Measurements from ENCODE around the gene NFASC.

The NFASC gene

GRCh38 chr1:205062895-205063294 lies 192.2 kb downstream of the NFASC start:
- no peak for DNase-seq (ENCODE audit: low spot score)

- DNase-seq (ENCODE audit: low spot score) = no peak
These were observed 193.6 kb downstream of the NFASC start for GRCh38 chr1:205064301-205064700.

GRCh38 chr1:205064741-205065316 lies 194.2 kb downstream of the NFASC start:
- no peak for DNase-seq (ENCODE audit: low spot score)

GRCh38 chr1:205065666-205066065 lies 195.0 kb downstream of the NFASC start:
- DNase-seq (ENCODE audit: low spot score) = no peak

- DNase-seq (ENCODE audit: low spot score) = no peak
These were observed 195.6 kb downstream of the NFASC start for GRCh38 chr1:205066141-205066818.

- DNase-seq (ENCODE audit: low spot score) = no peak
These were observed 196.4 kb downstream of the NFASC start for GRCh38 chr1:205067031-205067430.

- DNase-seq (ENCODE audit: low spot score) = no peak
These were observed 197.3 kb downstream of the NFASC start for GRCh38 chr1:205068001-205068400.

- DNase-seq (ENCODE audit: low spot score) = peak; percentile 2
These were observed 197.9 kb downstream of the NFASC start for GRCh38 chr1:205068457-205069040.

- no peak for DNase-seq (ENCODE audit: low spot score)
These were observed 198.9 kb downstream of the NFASC start for GRCh38 chr1:205069371-205070125.

- no peak for DNase-seq (ENCODE audit: low spot score)
These were observed 200.4 kb downstream of the NFASC start for GRCh38 chr1:205071028-205071409.

GRCh38 chr1:205071801-205072200 lies 201.1 kb downstream of the NFASC start:
- peak; percentile 69 for DNase-seq (ENCODE audit: low spot score)

- DNase-seq (ENCODE audit: low spot score) = no peak
These were observed 201.6 kb downstream of the NFASC start for GRCh38 chr1:205072286-205072685.
